Calu3 (cell line): ENCODE results near the gene NRG3. TPM values are rescaled to one million over a fixed set of nuclear protein-coding genes. Genes with fewer than 3 reads are reported as not detected.

Experiments
- BruUV-seq: library from RNA; stranded (reverse); fragments of 400-500 nt; replicated peaks from 2 replicates; lab custom pipeline; 2021; lab: Mats Ljungman, UMichigan
- CTCF ChIA-PET: fragments of 300-600 bp; sonication (Branson Sonifier 250); formaldehyde crosslinking; loops from one replicate; lab custom pipeline; 2022; ENCODE audit warnings: antibody characterized with exemption; lab: Charles Lee
- DNase-seq: peaks from one replicate; pipeline ENCODE4 v3.0.0; 2022
- H3K27ac Mint-ChIP-seq: one replicate; pipeline ENCODE4 v1.8.0; 2022; ENCODE audit warnings: mixed read lengths; ENCODE audit not compliant: unreplicated experiment
- H3K27me3 Mint-ChIP-seq: one replicate; pipeline ENCODE4 v1.8.0; 2022; ENCODE audit warnings: mixed read lengths; ENCODE audit not compliant: unreplicated experiment
- H3K36me3 Mint-ChIP-seq: one replicate; pipeline ENCODE4 v1.8.0; 2022; ENCODE audit warnings: mild to moderate bottlenecking, moderate library complexity, mixed read lengths; ENCODE audit not compliant: insufficient read depth, unreplicated experiment
- H3K4me1 Mint-ChIP-seq: one replicate; pipeline ENCODE4 v1.8.0; 2022; ENCODE audit warnings: mild to moderate bottlenecking, low read depth, mixed read lengths; ENCODE audit not compliant: unreplicated experiment
- H3K4me3 Mint-ChIP-seq: one replicate; pipeline ENCODE4 v1.8.0; 2022; ENCODE audit warnings: mild to moderate bottlenecking, low read depth, moderate library complexity, mixed read lengths; ENCODE audit not compliant: unreplicated experiment
- H3K9me3 Mint-ChIP-seq: one replicate; pipeline ENCODE4 v1.8.0; 2022; ENCODE audit warnings: low read depth, mixed read lengths; ENCODE audit not compliant: unreplicated experiment
- CTCF ChIP-seq: fragments of 200-600 bp; IDR thresholded peaks from one replicate; pipeline ENCODE4 v1.8.0; 2022; ENCODE audit warnings: antibody characterized with exemption; ENCODE audit not compliant: unreplicated experiment
- intact Hi-C: fragments of 100-400 bp; cut with micrococcal nuclease; formaldehyde crosslinking; loops from one replicate; pipeline ENCODE4 v1.10.0; 2022; ENCODE audit not compliant: unreplicated experiment
- total RNA-seq: library from RNA; stranded (reverse); gene quantifications from 2 replicates; pipeline ENCODE4 v1.2.3, GENCODE V29; 2022

The NRG3 gene
- total RNA-seq, 1 experiment from 2014 or later: 46.3 TPM

GRCh38 chr10:82925547-82925946 lies 1050.6 kb downstream of the NRG3 start:
- Mint-ChIP-seq H3K27me3 (no peaks in the 10 kb centered on the region), H3K9me3 (peaks cover 3% of the 10 kb centered on the region), H3K4me1 (peaks cover 13% of the 10 kb centered on the region), H3K4me3 (no peak overlapping the region), H3K27ac (no peak overlapping the region), H3K36me3 (no peaks in the 10 kb centered on the region)
- BruUV-seq: no TSS peak
- DNase-seq: no peak
- no peak for TF ChIP-seq CTCF
- intact Hi-C loops: no loop called here
- CTCF ChIA-PET: no interaction called here

- no peak overlapping the region for H3K4me3 Mint-ChIP-seq
- H3K9me3 Mint-ChIP-seq: no peaks in the 10 kb centered on the region
- intact Hi-C loops: no loop called here
- DNase-seq: no peak
- no peaks in the 10 kb centered on the region for H3K36me3 Mint-ChIP-seq
- H3K4me1 Mint-ChIP-seq: no peaks in the 10 kb centered on the region
- no TSS peak for BruUV-seq
- no peak for TF ChIP-seq CTCF
- CTCF ChIA-PET: no interaction called here
- no peaks in the 10 kb centered on the region for H3K27me3 Mint-ChIP-seq
- H3K27ac Mint-ChIP-seq: no peak overlapping the region
These were observed 1057.5 kb downstream of the NRG3 start for GRCh38 chr10:82932451-82932850.

- CTCF ChIA-PET: no interaction called here
- intact Hi-C loops: no loop called here
- Mint-ChIP-seq H3K9me3 (no peaks in the 10 kb centered on the region), H3K27ac (no peak overlapping the region), H3K4me3 (no peak overlapping the region), H3K4me1 (no peaks in the 10 kb centered on the region), H3K27me3 (no peaks in the 10 kb centered on the region), H3K36me3 (no peaks in the 10 kb centered on the region)
- no peak for DNase-seq
- BruUV-seq: no TSS peak
- no peak for TF ChIP-seq CTCF
These were observed 1059.4 kb downstream of the NRG3 start for GRCh38 chr10:82934429-82934828.

- CTCF ChIA-PET: no interaction called here
- BruUV-seq: no TSS peak
- no peaks in the 10 kb centered on the region for H3K27me3 Mint-ChIP-seq
These were observed 1060.0 kb downstream of the NRG3 start for GRCh38 chr10:82934947-82935346.

More at GRCh38 chr10:82934947-82935346, 1060.0 kb downstream of the NRG3 start:
- no peaks in the 10 kb centered on the region for H3K9me3 Mint-ChIP-seq
- intact Hi-C loops: no loop called here
- no peak for DNase-seq
- no peaks in the 10 kb centered on the region for H3K36me3 Mint-ChIP-seq
- no peak overlapping the region for H3K4me3 Mint-ChIP-seq
- no peaks in the 10 kb centered on the region for H3K4me1 Mint-ChIP-seq
- H3K27ac Mint-ChIP-seq: no peak overlapping the region
- TF ChIP-seq CTCF: no peak
